ENCODE measurements around the gene PADI4. TPM values are rescaled to one million over a fixed set of nuclear protein-coding genes. Genes with fewer than 3 reads are reported as not detected.

PADI4 gene
- total and polyA plus RNA-seq, 2 donors (not counting 3 experiments of a cell fraction or from before 2014, with no cell fraction given): not detected

GRCh38 chr1:17363771-17364170 lies 55.8 kb downstream of the PADI4 start:
- H4K20me1 ChIP-seq (replicated peaks; ENCODE audit: control insufficient read depth, extremely low read depth, insufficient read depth, low read length): no peaks in the 10 kb centered on the region
- no peaks in the 10 kb centered on the region for H3K9me1 ChIP-seq (replicated peaks; ENCODE audit: control insufficient read depth, extremely low read depth, insufficient read depth, low read length)
- no peaks in the 10 kb centered on the region for H3K4me1 ChIP-seq (ENCODE audit: control insufficient read depth, extremely low read depth, insufficient read depth, low read length)
- H3K9me3 ChIP-seq (replicated peaks; ENCODE audit: control insufficient read depth, insufficient read depth, low read length): no peaks in the 10 kb centered on the region
- DNase-seq (ENCODE audit: low read depth, low spot score): no peak
- no peak overlapping the region for H3K4me3 ChIP-seq (replicated peaks in 1 of 3; ENCODE audit: insufficient read depth in 1 of 3, low read depth in 1 of 3, low read length in 3 of 3)
- no peak overlapping the region for H3K4me2 ChIP-seq (ENCODE audit: insufficient read depth, low read length)
- POLR2A ChIA-PET: no interaction called here
- no peak for FAIRE-seq
- no peak overlapping the region for H2AFZ ChIP-seq (ENCODE audit: low read depth, low read length)
- no peak overlapping the region for H3K27ac ChIP-seq (ENCODE audit: insufficient read depth, low read depth, low read length)
- H3K27me3 ChIP-seq (ENCODE audit: control insufficient read depth in 2 of 2, insufficient read depth in 2 of 2, low read length in 2 of 2): no peaks in the 10 kb centered on the region
- intact Hi-C loops (cut with micrococcal nuclease): no loop called here
- CTCF ChIA-PET: no interaction called here
- no TSS peak for BruUV-seq (replicated peaks)
- TF ChIP-seq CTCF (IDR thresholded peaks at IDR 0.05; ENCODE audit: extremely low read depth in 1 of 2, insufficient read depth in 1 of 2, low read depth in 1 of 2, low read length in 2 of 2) (no peak), MYC (IDR thresholded peaks at IDR 0.05; ENCODE audit: low read depth, low read length) (no peak), FOS (IDR thresholded peaks at IDR 0.05; ENCODE audit: borderline replicate concordance, insufficient read depth, low read length) (no peak), POLR2AphosphoS5 (IDR thresholded peaks at IDR 0.05; ENCODE audit: insufficient read depth, low read depth, low read length) (no peak), JUN (IDR thresholded peaks at IDR 0.05; ENCODE audit: borderline replicate concordance, insufficient read depth, insufficient read length, low read depth) (no peak), EZH2 (IDR thresholded peaks at IDR 0.05; ENCODE audit: borderline replicate concordance, low read depth, low read length, severe bottlenecking) (no peak), MAX (IDR thresholded peaks at IDR 0.05; ENCODE audit: insufficient read depth, insufficient read length) (no peak), GATA2 (IDR thresholded peaks at IDR 0.05; ENCODE audit: insufficient read depth, insufficient read length, low read depth, low read length) (no peak), POLR2A (IDR thresholded peaks at IDR 0.05; ENCODE audit: low read depth, low read length) (no peak)
- dilution Hi-C loops (cut with MboI; ENCODE audit: extremely low pct_ligation_motif_present, low sequenced_read_pairs): no loop called here
- H3K36me3 ChIP-seq (ENCODE audit: control insufficient read depth in 2 of 2, extremely low read depth in 1 of 2, insufficient read depth in 2 of 2, low read length in 2 of 2): no peaks in the 10 kb centered on the region
- no peaks in the 10 kb centered on the region for H3K79me2 ChIP-seq (ENCODE audit: control insufficient read depth, insufficient read depth, low read length)
- no peak overlapping the region for H3K9ac ChIP-seq (replicated peaks; ENCODE audit: extremely low read depth, insufficient read depth, low read length)
